Measurements from ENCODE around the gene NDE1. TPM values are rescaled to one million over a fixed set of nuclear protein-coding genes. Genes with fewer than 3 reads are reported as not detected.

The NDE1 gene
- total RNA-seq, 1 donor from 2014 or later: 48.2 TPM

DNA sequence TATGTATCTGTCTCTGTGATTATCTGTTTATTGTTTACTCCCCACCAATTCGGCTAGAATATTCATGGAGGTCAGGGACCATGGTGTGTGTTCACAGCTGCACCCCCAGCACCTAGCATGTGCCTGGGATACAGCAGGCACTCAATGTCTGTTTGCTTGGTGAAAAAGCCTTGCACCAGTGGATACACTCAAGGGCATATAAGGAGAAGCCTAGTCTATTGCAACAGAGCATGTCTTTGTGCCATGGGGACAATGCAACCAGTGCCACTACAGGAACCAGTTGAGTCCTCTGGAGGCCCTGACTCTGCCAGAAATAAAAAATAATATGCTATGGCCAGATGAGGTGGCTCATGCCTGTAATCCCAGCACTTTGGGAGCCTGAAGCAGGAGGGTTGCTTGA is 93.6 kb downstream of the NDE1 start:
- TF ChIP-seq, protein P1, sequence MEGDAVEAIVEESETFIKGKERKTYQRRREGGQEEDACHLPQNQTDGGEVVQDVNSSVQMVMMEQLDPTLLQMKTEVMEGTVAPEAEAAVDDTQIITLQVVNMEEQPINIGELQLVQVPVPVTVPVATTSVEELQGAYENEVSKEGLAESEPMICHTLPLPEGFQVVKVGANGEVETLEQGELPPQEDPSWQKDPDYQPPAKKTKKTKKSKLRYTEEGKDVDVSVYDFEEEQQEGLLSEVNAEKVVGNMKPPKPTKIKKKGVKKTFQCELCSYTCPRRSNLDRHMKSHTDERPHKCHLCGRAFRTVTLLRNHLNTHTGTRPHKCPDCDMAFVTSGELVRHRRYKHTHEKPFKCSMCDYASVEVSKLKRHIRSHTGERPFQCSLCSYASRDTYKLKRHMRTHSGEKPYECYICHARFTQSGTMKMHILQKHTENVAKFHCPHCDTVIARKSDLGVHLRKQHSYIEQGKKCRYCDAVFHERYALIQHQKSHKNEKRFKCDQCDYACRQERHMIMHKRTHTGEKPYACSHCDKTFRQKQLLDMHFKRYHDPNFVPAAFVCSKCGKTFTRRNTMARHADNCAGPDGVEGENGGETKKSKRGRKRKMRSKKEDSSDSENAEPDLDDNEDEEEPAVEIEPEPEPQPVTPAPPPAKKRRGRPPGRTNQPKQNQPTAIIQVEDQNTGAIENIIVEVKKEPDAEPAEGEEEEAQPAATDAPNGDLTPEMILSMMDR (IDR thresholded peaks at IDR 0.05; ENCODE audit: unreplicated experiment): no peak
- Mint-ChIP-seq H3K9me3 (peaks cover 10% of the 10 kb centered on the region), H3K4me3 (no peak overlapping the region), H3K27me3 (ENCODE audit: low read depth) (no peaks in the 10 kb centered on the region), H3K4me1 (no peaks in the 10 kb centered on the region), H3K36me3 (no peaks in the 10 kb centered on the region), H3K27ac (no peak overlapping the region)
- DNase-seq (ENCODE audit: low spot score in 2 of 2, unreplicated experiment in 2 of 2): no peak

DNA sequence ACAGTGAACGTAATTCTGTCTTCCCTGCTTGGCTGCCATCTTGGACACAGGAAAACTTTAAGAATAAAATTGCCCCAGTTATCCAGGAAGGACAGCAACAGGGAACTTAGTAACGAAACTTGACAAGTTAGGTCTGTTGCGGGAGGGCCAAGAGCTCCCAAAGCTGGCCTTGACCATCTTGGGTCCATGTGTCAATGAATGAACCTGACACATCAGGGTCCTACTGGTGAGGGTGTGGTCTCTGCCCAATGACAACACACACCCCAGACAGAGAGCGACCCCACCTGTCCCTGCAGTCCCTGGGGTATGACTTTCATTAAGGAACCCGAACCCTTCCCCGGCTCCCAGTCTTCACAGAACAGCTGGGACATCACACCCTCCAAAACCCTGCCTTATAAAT is 96.3 kb downstream of the NDE1 start:
- Mint-ChIP-seq H3K9me3 (peaks cover 5% of the 10 kb centered on the region), H3K27ac (no peak overlapping the region), H3K27me3 (ENCODE audit: low read depth) (no peaks in the 10 kb centered on the region), H3K4me1 (no peaks in the 10 kb centered on the region), H3K4me3 (no peak overlapping the region), H3K36me3 (no peaks in the 10 kb centered on the region)
- DNase-seq (ENCODE audit: low spot score in 2 of 2, unreplicated experiment in 2 of 2): no peak
- TF ChIP-seq, protein P1 (IDR thresholded peaks at IDR 0.05; ENCODE audit: unreplicated experiment): no peak

DNA sequence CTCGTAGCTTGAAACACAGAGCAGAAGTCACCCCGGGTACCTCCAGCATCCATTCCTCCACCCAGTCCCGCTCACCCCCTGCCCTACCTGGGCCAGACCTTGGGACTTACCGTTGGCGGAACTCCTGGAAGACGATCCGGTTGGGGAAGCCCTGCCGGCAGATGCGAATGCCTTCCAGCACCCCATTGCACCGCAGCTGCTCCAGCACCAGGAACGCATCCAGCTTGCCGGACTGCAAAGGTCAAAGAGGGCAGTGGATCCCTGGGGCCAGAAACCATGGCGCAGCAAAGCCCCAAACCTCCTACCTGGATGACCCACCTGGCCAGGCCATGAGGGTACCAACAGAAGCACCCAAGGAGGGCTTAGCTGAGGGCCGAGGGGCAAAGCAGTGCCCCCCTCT is 97.9 kb downstream of the NDE1 start:
- TF ChIP-seq, protein P1 (IDR thresholded peaks at IDR 0.05; ENCODE audit: unreplicated experiment): no peak
- no peaks in the 10 kb centered on the region for H3K9me3 Mint-ChIP-seq
- no peak for DNase-seq (ENCODE audit: low spot score in 2 of 2, unreplicated experiment in 2 of 2)
- no peak overlapping the region for H3K4me3 Mint-ChIP-seq
- H3K27ac Mint-ChIP-seq: no peak overlapping the region
- H3K27me3 Mint-ChIP-seq (ENCODE audit: low read depth): no peaks in the 10 kb centered on the region
- H3K36me3 Mint-ChIP-seq: no peaks in the 10 kb centered on the region
- H3K4me1 Mint-ChIP-seq: no peaks in the 10 kb centered on the region

DNA sequence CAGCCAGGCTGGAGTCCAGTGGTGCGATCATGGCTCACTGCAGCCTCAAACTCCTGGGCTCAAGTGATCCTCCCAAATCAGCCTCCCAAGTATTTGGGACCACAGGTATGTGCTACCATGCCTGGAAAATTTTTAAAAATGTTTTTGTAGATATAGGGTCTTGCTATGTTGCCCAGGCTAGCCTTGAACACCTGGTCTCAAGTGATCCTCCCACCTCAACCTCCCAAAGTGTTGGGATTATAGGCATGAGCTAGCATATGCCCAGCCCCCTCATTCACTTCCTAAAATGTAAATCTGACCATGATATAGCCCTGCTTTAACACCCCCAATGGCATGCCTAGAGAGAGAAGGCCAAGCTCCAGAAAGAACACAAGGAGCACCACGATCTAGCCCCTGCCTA is 98.6 kb downstream of the NDE1 start:
- DNase-seq (ENCODE audit: low spot score in 2 of 2, unreplicated experiment in 2 of 2): no peak
- Mint-ChIP-seq H3K27ac (no peak overlapping the region), H3K9me3 (no peaks in the 10 kb centered on the region), H3K4me3 (no peak overlapping the region), H3K4me1 (no peaks in the 10 kb centered on the region), H3K27me3 (ENCODE audit: low read depth) (no peaks in the 10 kb centered on the region), H3K36me3 (no peaks in the 10 kb centered on the region)
- TF ChIP-seq, protein P1 (IDR thresholded peaks at IDR 0.05; ENCODE audit: unreplicated experiment): no peak

DNA sequence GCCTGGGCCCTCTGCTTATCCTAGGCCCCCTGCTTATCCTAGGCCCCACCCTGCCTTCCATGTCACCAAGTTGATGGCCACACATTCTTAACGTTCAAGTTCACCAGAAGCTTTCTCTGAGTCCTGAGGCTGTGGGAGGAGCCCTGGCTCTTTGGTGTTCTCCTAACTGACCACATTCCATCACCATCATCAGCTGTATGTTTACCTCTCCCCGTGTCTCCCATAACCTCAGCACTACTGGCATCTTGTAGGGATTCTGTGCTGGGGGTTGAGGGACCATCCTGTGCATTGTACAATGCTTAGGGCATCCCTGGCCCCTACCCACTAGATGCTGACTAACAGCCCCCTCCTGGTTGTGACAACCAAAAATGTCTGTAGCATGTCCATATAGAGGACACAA is 99.3 kb downstream of the NDE1 start:
- Mint-ChIP-seq H3K27me3 (ENCODE audit: low read depth) (no peaks in the 10 kb centered on the region), H3K4me1 (no peaks in the 10 kb centered on the region), H3K9me3 (no peaks in the 10 kb centered on the region), H3K36me3 (no peaks in the 10 kb centered on the region), H3K27ac (no peak overlapping the region), H3K4me3 (no peak overlapping the region)
- DNase-seq (ENCODE audit: low spot score in 2 of 2, unreplicated experiment in 2 of 2): no peak
- TF ChIP-seq, protein P1 (IDR thresholded peaks at IDR 0.05; ENCODE audit: unreplicated experiment): no peak

DNA sequence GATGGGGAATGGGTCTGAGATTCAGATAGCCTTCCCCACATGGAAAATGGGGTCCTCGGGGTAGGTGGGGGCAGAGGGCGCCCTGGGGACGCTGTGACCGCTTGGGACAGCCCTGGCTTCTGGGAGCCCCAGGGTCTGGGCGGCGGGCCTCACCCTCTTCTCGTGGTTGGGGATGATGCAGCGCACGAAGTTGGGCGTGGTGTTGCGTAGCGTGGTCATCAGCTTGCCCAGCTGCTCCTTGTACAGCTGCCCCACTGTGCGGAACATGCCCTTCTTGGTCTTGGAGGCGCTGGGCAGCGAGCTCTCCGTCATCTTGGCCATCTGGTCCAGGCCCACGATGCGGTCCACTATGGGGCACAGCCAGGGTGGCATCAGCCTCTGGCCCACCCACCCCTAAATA is 99.9 kb downstream of the NDE1 start:
- Mint-ChIP-seq H3K4me3 (no peak overlapping the region), H3K27me3 (ENCODE audit: low read depth) (no peaks in the 10 kb centered on the region), H3K27ac (no peak overlapping the region), H3K4me1 (no peaks in the 10 kb centered on the region), H3K9me3 (no peaks in the 10 kb centered on the region), H3K36me3 (no peaks in the 10 kb centered on the region)
- TF ChIP-seq, protein P1 (IDR thresholded peaks at IDR 0.05; ENCODE audit: unreplicated experiment): no peak
- no peak for DNase-seq (ENCODE audit: low spot score in 2 of 2, unreplicated experiment in 2 of 2)
